HepG2 (cell line): ENCODE measurements around the gene STXBP2.

ENCODE experiments used
- EZH2 ChIP-seq: conservative IDR thresholded peaks from 2 replicates; pipeline ENCODE4 v1.6.1; 2012; ENCODE audit warnings: mild to moderate bottlenecking, low read depth, low read length, moderate library complexity
- GZF1 ChIP-seq: sonication (generic); formaldehyde crosslinking; IDR thresholded peaks from 2 replicates; pipeline ENCODE4 v1.5.1; 2020; ENCODE audit warnings: mild to moderate bottlenecking, missing genetic modification reagents
- HNRNPLL ChIP-seq: fragments of 200-400 bp; formaldehyde crosslinking; IDR thresholded peaks from 2 replicates; pipeline ENCODE4 v1.6.1; 2017; ENCODE audit warnings: mild to moderate bottlenecking, low read depth, low read length; ENCODE audit not compliant: poor library complexity, severe bottlenecking
- MEF2D ChIP-seq: sonication (generic); formaldehyde crosslinking; IDR thresholded peaks from 2 replicates; pipeline ENCODE4 v1.5.1; 2020; ENCODE audit warnings: mild to moderate bottlenecking, missing genetic modification reagents
- POLR2AphosphoS5 ChIP-seq: IDR thresholded peaks from 2 replicates; pipeline ENCODE4 v1.6.1; 2012; ENCODE audit warnings: low read depth, low read length
- ZNF563 ChIP-seq: sonication (generic); formaldehyde crosslinking; IDR thresholded peaks from 2 replicates; pipeline ENCODE4 v1.8.0; 2022; ENCODE audit warnings: mild to moderate bottlenecking, moderate library complexity, missing genetic modification reagents
- ZZZ3 ChIP-seq: sonication (generic); formaldehyde crosslinking; IDR thresholded peaks from 2 replicates; pipeline ENCODE4 v1.4.0; 2020; ENCODE audit warnings: missing genetic modification reagents, mild to moderate bottlenecking, borderline replicate concordance

DNA sequence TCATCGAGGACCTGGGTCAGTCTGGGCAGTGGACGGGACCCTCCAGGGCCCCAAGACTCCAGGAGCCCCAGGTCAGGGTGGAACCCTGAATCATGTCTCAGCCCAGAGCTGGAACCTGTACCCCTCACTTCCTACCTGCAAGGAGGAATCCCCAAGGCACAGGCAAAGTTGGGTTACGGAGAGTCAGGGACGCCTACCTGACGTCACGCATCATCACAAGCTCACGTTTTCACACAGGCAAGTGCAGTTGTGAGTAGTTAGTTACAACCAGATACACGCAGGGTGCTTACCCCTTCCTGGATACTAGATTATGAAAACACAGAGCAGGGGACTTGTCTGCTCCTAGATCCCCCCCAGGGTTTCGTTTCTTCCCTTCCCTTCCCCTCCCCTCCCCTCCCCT, 33.9 kb downstream of the STXBP2 start:
- TF ChIP-seq EZH2 (no peak), POLR2AphosphoS5 (no peak), GZF1 (CRISPR knock-in tag) (no peak), MEF2D (CRISPR knock-in tag) (no peak), ZNF563 (CRISPR knock-in tag) (no peak), ZZZ3 (CRISPR knock-in tag) (no peak), HNRNPLL (no peak)
